Endothelial cell of umbilical vein (primary cell): ENCODE results near the gene RAB37. TPM values are rescaled to one million over a fixed set of nuclear protein-coding genes. Genes with fewer than 3 reads are reported as not detected.

Source experiments
- BruUV-seq: library from RNA; stranded (reverse); fragments of 400-500 nt; replicated peaks from 2 replicates; lab custom pipeline; 2021; lab: Mats Ljungman, UMichigan
- CTCF ChIA-PET: fragments of 300-600, 350-600 bp; sonication (Branson Sonifier 250); formaldehyde crosslinking; loops from one replicate; lab custom pipeline; 2021; ENCODE audit warnings: antibody characterized with exemption, inconsistent platforms; lab: Charles Lee
- POLR2A ChIA-PET: fragments of 300-600, 350-600 bp; sonication (Branson Sonifier 250); formaldehyde crosslinking; loops from one replicate; lab custom pipeline; 2021; ENCODE audit warnings: antibody characterized with exemption, inconsistent platforms; lab: Charles Lee
- DNase-seq: peaks from one replicate; pipeline ENCODE4 v3.0.0-alpha.2; 2011; ENCODE audit warnings: low read depth, low spot score
- FAIRE-seq: peaks from 2 replicates; lab custom pipeline; 2011; peaks lifted over from hg19 to GRCh38; lab: Jason Lieb, UNC
- H2AFZ ChIP-seq: 2 replicates; pipeline ENCODE4 v1.6.0; 2012; ENCODE audit warnings: low read depth, low read length, control low read depth, inconsistent platforms
- H3K27ac ChIP-seq: 2 replicates; pipeline ENCODE4 v1.5.1; 2011; ENCODE audit warnings: low read depth, mild to moderate bottlenecking, control low read depth, low read length, moderate library complexity; ENCODE audit not compliant: insufficient read depth
- H3K27me3 ChIP-seq, 2 experiments: 2 replicates each; pipeline versions ENCODE4 v1.6.0 to v1.6.1; 2011; ENCODE audit warnings: low read length in 2 of 2, mixed read lengths in 1 of 2; ENCODE audit not compliant: control insufficient read depth in 2 of 2, insufficient read depth in 2 of 2
- H3K36me3 ChIP-seq, 2 experiments: 2 replicates in 1 of 2; 3 replicates in 1 of 2; pipeline ENCODE4 v1.5.1; 2011; ENCODE audit warnings: low read length in 2 of 2, mild to moderate bottlenecking in 1 of 2, moderate library complexity in 1 of 2; ENCODE audit not compliant: control insufficient read depth in 2 of 2, insufficient read depth in 2 of 2; ENCODE audit errors: extremely low read depth in 1 of 2
- H3K4me1 ChIP-seq: 3 replicates; pipeline ENCODE4 v1.5.1; 2011; ENCODE audit warnings: mild to moderate bottlenecking, low read length; ENCODE audit not compliant: control insufficient read depth, insufficient read depth; ENCODE audit errors: extremely low read depth
- H3K4me2 ChIP-seq: 2 replicates; pipeline ENCODE4 v1.6.1; 2011; ENCODE audit warnings: low read length, control low read depth, mixed read lengths; ENCODE audit not compliant: insufficient read depth
- H3K4me3 ChIP-seq, 3 experiments: fragments of 200-600 bp in 1 of 3; sonication (generic), shearing (Covaris generic) in 1 of 3; replicated peaks in 1 of 3; 2 replicates each; pipeline ENCODE4 v1.5.1; 2011 to 2016; ENCODE audit warnings: control low read depth in 3 of 3, low read length in 3 of 3, mild to moderate bottlenecking in 2 of 3, inconsistent platforms in 1 of 3, low read depth in 1 of 3, moderate library complexity in 1 of 3; ENCODE audit not compliant: insufficient read depth in 1 of 3
- H3K79me2 ChIP-seq: 2 replicates; pipeline ENCODE4 v1.6.0; 2012; ENCODE audit warnings: low read length, inconsistent platforms; ENCODE audit not compliant: control insufficient read depth, insufficient read depth
- H3K9ac ChIP-seq: replicated peaks from 2 replicates; pipeline ENCODE3; 2011; ENCODE audit warnings: low read length, control low read depth; ENCODE audit not compliant: insufficient read depth; ENCODE audit errors: extremely low read depth
- H3K9me1 ChIP-seq: replicated peaks from 3 replicates; pipeline ENCODE4 v1.6.0; 2011; ENCODE audit warnings: mild to moderate bottlenecking, low read length; ENCODE audit not compliant: control insufficient read depth, insufficient read depth; ENCODE audit errors: extremely low read depth
- H3K9me3 ChIP-seq: replicated peaks from 2 replicates; pipeline ENCODE4 v1.5.1; 2012; ENCODE audit warnings: low read length, inconsistent platforms; ENCODE audit not compliant: control insufficient read depth, insufficient read depth
- H4K20me1 ChIP-seq: replicated peaks from 2 replicates; pipeline ENCODE3; 2011; ENCODE audit warnings: mild to moderate bottlenecking, low read length; ENCODE audit not compliant: control insufficient read depth, insufficient read depth; ENCODE audit errors: extremely low read depth
- FOS ChIP-seq: IDR thresholded peaks from 2 replicates; pipeline ENCODE4 v1.6.1; 2011; ENCODE audit warnings: mild to moderate bottlenecking, low read length, moderate library complexity, borderline replicate concordance; ENCODE audit not compliant: insufficient read depth
- GATA2 ChIP-seq: IDR thresholded peaks from 2 replicates; pipeline ENCODE4 v1.7.0; 2011; ENCODE audit warnings: low read depth, mild to moderate bottlenecking, moderate library complexity, mixed read lengths, low read length; ENCODE audit not compliant: insufficient read length, insufficient read depth
- JUN ChIP-seq: IDR thresholded peaks from 2 replicates; pipeline ENCODE4 v1.6.1; 2011; ENCODE audit warnings: borderline replicate concordance, low read depth; ENCODE audit not compliant: insufficient read length, insufficient read depth
- MYC ChIP-seq: IDR thresholded peaks from one replicate; pipeline ENCODE4 v1.6.1; 2011; ENCODE audit warnings: mild to moderate bottlenecking, low read depth, low read length
- POLR2A ChIP-seq: IDR thresholded peaks from 2 replicates; pipeline ENCODE4 v1.6.1; 2012; ENCODE audit warnings: low read depth, mild to moderate bottlenecking, control low read depth, low read length
- POLR2AphosphoS5 ChIP-seq: IDR thresholded peaks from 2 replicates; pipeline ENCODE4 v1.6.1; 2012; ENCODE audit warnings: low read depth, mild to moderate bottlenecking, control low read depth, low read length, moderate library complexity; ENCODE audit not compliant: insufficient read depth
- dilution Hi-C: fragments of 300-500 bp; cut with MboI; formaldehyde crosslinking; loops from one replicate; pipeline ENCODE4 v1.15.0; 2019; ENCODE audit warnings: low sequenced_read_pairs; ENCODE audit not compliant: extremely low pct_ligation_motif_present
- intact Hi-C: fragments of 100-400 bp; cut with micrococcal nuclease; formaldehyde crosslinking; loops from one replicate; pipeline ENCODE4 v1.10.0; 2022
- polyA plus RNA-seq, 4 experiments: library from polyadenylated mRNA; depleted of rRNA in 3 of 4; stranded (reverse) in 3 of 4; unstranded in 1 of 4; fragments of >200 nt; gene quantifications; 2 replicates each; pipeline versions ENCODE4 v1.2.1 to v1.2.3, GENCODE V29; 2011 to 2012; ENCODE audit warnings: missing spikeins in 1 of 4
- total RNA-seq: library from RNA; stranded (reverse); gene quantifications from 2 replicates; pipeline ENCODE4 v1.2.3, GENCODE V29; 2021
- TF ChIP-seq, protein P1 (sequence below), 2 donors: IDR thresholded peaks; 1 replicate in 1 of 2; 2 replicates in 1 of 2; pipeline ENCODE4 v1.5.1; 2011; ENCODE audit warnings: low read length in 2 of 2, mild to moderate bottlenecking in 2 of 2, moderate library complexity in 2 of 2, control low read depth in 1 of 2, inconsistent platforms in 1 of 2, low read depth in 1 of 2; ENCODE audit not compliant: insufficient read depth in 1 of 2; ENCODE audit errors: extremely low read depth in 1 of 2
- TF ChIP-seq, protein P2 (sequence below): IDR thresholded peaks from 2 replicates; pipeline ENCODE4 v1.6.1; 2011; ENCODE audit not compliant: insufficient read depth, insufficient read length

The RAB37 gene
- total and polyA plus RNA-seq, 2 donors (not counting 3 experiments of a cell fraction or from before 2014, with no cell fraction given) = 0.11 TPM; not detected in 1

DNA sequence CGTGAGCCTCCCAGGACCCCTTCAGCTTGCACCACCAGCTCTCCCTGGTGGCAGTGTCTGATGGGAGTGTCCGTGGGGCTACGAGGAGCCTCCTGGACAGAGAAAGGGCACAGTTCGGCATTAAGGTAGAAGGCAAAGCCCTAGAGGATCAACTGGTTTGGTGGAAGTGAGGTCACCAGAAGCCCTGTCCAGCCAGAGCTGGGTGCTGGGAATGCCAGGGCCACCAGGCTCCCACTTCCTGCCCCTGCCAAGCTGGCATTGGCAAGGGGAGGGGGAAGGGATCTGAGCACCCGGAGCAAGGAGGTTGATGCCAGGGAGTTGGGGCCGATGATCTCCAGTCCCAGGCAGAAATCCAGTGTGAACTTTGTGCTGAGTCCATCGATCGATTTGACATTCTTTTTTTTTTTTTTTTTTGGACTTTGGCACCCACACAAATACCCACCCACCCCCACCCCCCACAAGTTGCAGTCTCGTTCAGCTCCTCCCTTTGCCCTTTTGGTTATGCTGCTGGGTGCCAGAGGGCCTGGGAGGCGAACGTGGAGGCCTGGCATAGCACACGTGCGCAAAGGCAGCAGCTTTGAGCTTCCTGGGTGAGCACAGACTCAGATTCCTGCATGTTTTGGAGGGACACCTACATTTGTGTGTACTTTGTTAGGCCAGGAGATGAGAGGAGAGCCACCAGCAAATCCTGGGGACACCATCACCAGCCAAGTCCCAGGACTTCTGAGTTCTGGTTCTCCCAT is 13.4 kb downstream of the RAB37 start:
- BruUV-seq = no TSS peak
- H2AFZ ChIP-seq = no peak overlapping the region
- no peak overlapping the region for H3K4me2 ChIP-seq
- H3K4me3 ChIP-seq = no peak overlapping the region
- FAIRE-seq (no peak), DNase-seq (no peak)
- no peak for TF ChIP-seq GATA2
- TF ChIP-seq FOS = no peak
- TF ChIP-seq JUN = no peak
- TF ChIP-seq, protein P1, sequence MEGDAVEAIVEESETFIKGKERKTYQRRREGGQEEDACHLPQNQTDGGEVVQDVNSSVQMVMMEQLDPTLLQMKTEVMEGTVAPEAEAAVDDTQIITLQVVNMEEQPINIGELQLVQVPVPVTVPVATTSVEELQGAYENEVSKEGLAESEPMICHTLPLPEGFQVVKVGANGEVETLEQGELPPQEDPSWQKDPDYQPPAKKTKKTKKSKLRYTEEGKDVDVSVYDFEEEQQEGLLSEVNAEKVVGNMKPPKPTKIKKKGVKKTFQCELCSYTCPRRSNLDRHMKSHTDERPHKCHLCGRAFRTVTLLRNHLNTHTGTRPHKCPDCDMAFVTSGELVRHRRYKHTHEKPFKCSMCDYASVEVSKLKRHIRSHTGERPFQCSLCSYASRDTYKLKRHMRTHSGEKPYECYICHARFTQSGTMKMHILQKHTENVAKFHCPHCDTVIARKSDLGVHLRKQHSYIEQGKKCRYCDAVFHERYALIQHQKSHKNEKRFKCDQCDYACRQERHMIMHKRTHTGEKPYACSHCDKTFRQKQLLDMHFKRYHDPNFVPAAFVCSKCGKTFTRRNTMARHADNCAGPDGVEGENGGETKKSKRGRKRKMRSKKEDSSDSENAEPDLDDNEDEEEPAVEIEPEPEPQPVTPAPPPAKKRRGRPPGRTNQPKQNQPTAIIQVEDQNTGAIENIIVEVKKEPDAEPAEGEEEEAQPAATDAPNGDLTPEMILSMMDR (IDR thresholded peaks at IDR 0.05; ENCODE audit: extremely low read depth in 1 of 2, insufficient read depth in 1 of 2, low read depth in 1 of 2, low read length in 2 of 2) = no peak
- TF ChIP-seq MYC = no peak
- TF ChIP-seq POLR2A = no peak
- no peak for TF ChIP-seq POLR2AphosphoS5
- TF ChIP-seq, protein P2, sequence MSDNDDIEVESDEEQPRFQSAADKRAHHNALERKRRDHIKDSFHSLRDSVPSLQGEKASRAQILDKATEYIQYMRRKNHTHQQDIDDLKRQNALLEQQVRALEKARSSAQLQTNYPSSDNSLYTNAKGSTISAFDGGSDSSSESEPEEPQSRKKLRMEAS = no peak
- no peaks in the 10 kb centered on the region for H3K9me1 ChIP-seq
- no peak overlapping the region for H3K27ac ChIP-seq
- ChIA-PET CTCF (interaction anchor here (0.9 to 2.3 kb wide), 6 partner anchors 17 to 112 kb away, joined by 3 to 17 read pairs (median 7); no protein-coding TSS in a partner anchor), POLR2A (interaction anchor here (1.7 kb wide), 1 partner anchor 26 kb away, joined by 5 read pairs; a partner anchor contains a TSS)
- intact Hi-C loops (no loop called here), dilution Hi-C loops (no loop called here)
- no peaks in the 10 kb centered on the region for H3K27me3 ChIP-seq
- no peak overlapping the region for H3K9ac ChIP-seq
- H4K20me1 ChIP-seq = no peaks in the 10 kb centered on the region
- H3K4me1 ChIP-seq = peaks cover 4% of the 10 kb centered on the region
- no peaks in the 10 kb centered on the region for H3K36me3 ChIP-seq
- no peaks in the 10 kb centered on the region for H3K9me3 ChIP-seq
- H3K79me2 ChIP-seq = no peaks in the 10 kb centered on the region
